GDM1 (cell line): ENCODE measurements around the gene IP6K2.

Experiments used
- DNase-seq: peaks from one replicate; lab custom pipeline; 2025; lab: John Stamatoyannopoulos, UW

Gene IP6K2

DNA sequence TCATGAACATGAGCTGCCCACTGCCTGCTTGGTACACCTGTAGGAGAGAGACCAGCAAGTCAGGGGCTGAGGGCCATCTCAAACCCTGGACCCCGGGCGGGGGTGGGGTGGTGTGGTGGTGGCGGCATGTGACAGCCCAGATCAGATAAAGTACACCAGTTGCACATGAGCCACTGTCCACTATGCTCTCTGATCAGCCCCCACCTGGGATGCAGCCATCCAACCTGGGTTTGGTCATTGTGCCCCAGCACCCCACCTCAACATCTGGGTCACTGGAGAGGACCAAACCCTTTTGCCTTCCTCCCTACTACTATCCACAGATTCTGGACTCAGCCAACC lies 28.3 kb downstream of the IP6K2 start:
- no peak for DNase-seq

DNA sequence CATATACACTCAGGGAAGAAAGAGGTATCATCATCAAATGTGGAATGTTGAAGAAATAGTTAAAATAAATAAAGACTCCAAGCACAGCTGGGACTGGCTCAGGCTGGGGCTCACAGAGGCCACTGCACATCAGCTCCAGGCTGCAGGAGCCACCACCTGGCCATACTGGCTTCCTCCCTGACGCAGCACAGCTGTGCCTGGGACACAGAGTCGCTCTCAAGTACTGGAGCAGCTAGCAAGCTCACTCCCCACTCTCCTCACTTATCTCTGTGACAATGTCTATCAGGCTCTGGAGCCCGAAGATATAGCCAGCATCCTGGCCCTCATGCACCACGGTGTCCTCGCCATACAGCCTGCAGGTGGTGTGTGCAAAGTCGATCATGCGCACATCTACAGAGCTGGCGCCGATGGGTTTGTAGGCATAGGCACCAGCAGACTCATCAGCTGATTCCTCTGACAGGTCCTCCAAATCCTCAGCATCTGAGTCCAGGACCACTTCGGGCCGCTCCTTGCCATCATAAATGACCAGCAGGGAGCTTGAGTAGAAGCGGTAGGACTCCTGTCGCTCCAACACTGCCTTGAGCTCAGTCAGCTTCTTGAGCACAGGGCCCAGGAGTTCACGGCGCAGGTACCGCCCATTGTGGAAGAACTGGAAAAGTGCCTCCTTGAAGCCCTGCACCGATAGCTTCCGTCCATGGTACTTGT lies 28.8 kb downstream of the IP6K2 start:
- DNase-seq, result no peak

DNA sequence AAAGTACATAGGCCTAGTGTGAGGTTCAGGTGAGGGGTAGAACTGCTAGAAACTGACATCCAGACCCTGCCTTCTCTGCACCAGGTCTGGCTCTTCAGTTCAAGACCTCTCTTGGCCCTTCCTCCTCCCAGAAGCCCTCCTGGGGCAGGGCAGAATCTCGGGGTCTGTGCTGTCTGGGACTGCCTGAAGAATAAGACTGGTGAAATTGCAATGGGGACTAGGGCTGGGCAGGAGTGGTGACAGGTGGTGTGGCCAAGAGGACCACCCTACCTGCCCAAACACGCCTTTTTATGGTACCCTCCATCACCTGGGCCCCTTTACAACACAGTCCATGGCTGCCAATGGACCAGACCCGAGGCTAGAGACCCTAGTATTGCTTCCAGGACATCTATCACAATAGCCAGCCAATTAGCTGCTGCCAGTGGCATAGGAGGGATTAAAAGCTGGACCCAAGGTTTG lies 29.8 kb downstream of the IP6K2 start:
- no peak for DNase-seq

DNA sequence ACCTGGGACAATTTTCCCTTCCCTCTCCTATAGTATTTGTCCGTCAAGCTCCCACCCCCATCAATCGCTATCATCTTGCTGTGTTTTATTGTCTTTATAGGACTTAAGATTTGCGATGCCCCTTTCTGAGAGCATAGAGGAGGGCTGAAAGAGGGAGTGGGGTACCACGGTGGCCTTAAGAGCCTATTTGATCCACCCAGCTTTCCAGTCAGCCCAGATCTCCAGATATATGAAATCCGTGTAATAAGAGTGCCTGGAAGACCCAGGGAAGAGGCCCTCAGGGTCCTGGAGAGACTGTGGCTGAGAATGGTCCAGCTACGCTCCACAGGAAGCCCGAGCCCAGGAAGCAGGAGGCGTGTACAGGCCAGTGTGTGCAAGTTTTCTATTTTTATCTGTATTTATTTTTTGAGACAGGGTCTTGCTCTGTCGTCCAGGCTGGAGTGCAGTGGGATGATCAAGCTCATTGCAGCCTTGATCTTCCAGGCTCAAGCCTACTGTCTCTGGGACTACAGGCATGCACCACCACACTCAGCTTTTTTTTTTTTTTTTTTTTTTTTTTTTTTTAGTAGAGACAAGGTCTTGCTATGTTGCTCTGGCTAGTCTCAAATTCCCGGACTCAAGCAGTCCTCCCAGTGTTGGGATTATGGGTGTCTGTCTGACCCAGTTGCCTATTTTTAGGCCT lies 30.3 kb downstream of the IP6K2 start:
- no peak for DNase-seq

DNA sequence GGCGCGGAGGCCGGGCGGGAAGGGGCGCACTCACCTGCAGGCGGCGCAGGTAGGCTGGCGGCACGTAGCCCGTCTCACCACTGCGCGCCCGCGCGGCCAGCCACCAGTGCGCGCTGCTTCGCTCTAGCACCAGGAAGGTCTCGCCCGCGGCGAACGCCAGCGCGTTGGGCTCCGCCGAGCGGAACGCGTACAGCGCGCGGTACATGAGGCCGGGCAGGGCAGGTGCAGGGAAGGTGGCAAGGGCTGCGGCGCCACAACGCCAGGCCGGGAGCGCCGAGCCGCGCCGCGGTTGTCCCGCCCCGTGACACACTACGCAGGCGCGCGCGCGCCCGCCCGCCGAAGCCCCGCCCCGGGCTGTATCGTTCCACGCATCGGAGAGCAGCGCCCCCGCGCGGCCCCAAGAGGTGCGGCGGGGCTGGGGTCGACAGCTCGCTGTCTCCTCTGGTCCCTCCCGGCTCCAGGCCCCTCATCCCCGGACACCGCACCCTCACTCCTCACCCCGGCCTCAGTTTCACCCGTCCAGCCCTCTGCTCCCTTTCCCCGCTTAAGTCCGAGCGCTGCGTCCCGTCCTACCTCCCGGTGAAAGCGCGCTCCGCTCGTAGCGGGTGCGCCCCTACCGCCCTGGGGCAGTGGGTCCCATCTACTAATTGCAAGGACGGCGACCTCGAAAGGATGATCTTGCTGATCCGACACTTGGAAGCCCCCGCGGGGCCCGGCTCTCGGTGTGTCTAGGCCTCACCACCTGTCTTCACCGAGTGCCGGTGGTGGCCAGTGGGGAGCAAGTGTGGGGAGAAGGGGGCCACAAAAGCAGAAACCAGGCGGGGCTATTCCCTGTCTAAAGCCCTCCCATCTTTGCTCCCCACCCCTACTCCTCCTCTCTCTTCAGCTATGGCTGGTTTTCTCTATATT lies 31.2 kb downstream of the IP6K2 start, which contains the start of gene NCKIPSD:
TSS of gene NCKIPSD (minus strand) at position 313 of the 909 bp plus-strand sequence. CDS start at position 205, 108 bp downstream.
- DNase-seq, result peak; percentile 83

DNA sequence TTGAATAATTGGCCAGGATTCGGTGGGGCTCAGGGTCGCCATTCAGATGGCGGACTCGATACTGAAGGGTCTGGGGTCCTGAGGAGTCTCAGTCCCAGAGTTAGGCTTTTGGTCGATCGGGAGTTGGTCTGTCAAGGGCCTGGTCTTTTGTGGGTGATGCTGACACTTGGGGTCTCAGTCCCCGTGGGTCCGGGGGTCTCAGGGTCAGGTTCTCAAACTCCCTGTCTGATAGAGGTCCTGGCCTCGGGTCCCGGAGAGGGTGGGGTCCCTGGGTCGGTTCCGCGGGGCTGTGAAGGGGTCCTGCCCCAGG lies 31.8 kb downstream of the IP6K2 start:
- no peak for DNase-seq

DNA sequence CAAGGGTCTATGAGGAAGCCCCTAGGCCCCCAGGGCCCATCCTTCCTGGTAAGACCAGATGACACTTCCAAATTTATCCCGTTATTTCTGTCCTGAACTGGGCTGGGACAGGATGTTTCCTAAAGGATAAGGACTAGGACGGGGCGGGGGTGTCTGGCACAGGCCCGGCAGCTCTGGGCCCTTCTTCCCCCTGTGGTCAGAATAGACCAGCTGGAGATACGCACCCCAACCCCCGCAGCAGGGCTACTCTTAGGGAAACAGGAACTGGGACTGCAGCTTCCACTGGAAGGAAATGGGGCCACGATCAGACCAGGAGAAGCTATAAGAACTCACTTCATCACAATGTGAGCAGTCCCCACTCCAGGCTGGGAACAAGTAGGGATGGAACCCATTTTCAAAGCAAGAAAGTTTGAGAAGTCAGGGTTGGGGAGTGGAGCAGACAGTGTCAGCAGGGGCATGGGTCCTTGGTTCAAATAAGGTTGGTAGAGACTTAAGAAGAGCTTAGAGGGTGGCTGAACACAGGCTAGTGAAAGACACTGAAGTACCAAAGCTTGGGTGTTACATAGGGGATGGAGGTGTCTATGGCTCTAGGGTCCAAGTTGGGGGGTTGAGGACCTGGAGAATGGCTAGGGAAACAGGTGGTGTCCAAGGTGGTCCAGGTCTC lies 32.4 kb downstream of the IP6K2 start:
- no peak for DNase-seq

DNA sequence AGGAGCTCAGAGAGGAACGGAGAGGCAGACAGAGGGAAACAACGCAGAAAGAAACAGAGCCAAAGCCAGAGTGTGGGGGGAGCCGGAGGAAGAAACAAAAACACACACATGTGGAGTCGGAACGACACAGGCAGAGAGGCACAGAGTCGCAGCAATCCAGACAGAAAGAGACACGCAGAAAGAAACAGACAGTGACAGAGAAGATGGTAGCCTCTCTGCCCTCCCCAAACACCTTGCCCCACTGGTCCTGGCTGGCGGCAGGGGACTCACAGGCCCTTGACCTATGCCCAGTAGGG lies 33.0 kb downstream of the IP6K2 start:
- DNase-seq, result no peak

DNA sequence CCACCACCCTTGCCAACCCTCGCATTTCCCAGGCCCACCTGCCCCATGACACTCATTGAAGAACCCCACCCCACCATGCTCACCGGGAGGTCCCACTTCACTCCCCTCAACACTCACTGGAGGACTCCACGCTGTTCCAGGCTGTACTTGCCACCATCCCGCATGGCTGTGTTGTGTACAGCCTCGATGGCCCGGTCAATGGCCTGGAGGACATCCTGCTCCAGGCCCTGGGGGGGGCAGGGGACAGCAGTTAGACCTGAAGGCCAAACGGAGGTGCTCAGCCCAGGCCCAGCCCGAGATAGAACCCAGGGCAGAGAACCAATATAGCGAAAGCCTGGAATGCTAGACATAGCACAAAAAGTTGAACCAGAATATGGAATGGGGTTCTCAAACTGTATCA lies 34.2 kb downstream of the IP6K2 start:
- no peak for DNase-seq

DNA sequence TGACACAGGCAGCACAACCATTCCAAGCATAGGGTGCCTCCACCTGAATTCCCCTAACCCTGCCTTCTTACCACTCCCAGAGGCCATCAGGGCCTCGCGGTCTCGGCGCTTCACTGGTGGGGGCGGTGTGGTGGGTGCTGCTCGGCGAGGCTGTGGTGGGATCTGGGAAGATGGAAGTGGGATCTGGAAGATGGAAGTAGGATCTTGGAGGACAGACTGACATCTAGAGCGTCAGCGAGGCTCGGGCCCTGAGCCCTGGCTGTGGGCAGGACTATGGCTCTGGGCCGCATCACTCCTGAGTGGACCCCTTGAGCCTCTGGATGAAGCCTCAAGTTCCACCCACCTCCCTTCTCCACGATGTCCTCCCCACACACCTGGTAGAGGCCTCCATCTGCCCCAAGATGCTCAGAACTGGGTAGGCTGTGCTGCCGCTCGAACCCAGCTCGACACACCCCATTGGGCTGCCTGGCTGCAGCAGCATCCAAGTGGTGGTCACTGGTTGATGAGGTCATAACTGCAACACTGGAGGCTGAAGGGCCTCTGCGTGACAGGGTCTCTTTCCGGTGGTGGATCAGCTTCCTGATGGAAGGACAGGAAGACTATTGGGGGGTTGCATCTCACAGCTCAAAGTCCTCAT lies 34.9 kb downstream of the IP6K2 start:
- DNase-seq, result no peak

DNA sequence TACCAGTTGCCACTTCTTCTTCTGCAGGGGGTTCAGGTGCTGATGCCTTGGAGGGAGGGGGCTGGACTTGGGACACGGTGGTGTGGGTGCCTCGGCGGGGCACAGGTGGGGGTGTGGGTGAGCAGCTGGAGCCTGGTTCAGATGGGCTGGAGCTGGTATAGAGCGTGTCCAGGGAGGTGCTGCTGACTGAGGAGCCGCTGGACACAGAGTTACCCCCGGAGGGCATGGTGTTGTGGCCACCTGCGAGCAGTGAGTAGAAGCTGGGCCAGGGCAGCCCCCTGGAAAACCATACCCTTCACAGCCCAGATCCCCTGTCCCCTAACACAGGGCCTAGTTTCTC lies 35.5 kb downstream of the IP6K2 start:
- no peak for DNase-seq

DNA sequence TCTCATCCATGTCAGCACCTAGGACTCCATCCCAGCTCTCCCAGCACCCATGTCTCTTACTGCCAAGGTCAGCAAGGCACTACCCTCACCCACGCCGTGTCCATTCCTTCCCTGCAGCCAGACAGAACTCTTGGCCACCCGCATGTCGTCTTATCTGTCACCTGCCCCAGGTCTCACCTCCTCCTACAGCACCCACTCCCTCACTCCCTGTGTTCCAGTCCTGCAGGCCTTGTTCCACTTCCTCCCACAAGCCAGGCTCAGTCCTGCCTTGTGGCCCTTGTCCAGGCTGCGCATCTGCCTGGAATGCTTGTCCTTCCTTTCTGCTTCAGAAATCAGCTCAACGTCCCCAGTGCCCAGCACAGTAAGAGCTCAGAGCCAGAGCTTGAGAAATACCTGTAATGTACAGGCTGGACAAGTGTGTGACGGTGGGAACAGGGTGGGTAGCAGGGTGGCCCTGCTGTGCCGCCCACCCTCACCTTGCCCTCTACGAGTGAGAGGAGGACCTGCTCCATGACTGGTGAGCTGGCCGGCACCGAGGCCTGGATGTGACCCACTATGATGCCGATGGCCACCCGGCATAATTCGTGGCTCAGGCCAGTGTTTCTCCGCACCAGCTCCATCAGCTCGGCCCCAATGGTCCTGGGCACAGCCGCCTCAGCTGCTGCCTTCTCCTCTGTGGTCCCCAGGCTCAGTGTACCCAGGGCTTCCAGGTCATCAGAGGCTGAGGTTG lies 36.0 kb downstream of the IP6K2 start:
- no peak for DNase-seq

DNA sequence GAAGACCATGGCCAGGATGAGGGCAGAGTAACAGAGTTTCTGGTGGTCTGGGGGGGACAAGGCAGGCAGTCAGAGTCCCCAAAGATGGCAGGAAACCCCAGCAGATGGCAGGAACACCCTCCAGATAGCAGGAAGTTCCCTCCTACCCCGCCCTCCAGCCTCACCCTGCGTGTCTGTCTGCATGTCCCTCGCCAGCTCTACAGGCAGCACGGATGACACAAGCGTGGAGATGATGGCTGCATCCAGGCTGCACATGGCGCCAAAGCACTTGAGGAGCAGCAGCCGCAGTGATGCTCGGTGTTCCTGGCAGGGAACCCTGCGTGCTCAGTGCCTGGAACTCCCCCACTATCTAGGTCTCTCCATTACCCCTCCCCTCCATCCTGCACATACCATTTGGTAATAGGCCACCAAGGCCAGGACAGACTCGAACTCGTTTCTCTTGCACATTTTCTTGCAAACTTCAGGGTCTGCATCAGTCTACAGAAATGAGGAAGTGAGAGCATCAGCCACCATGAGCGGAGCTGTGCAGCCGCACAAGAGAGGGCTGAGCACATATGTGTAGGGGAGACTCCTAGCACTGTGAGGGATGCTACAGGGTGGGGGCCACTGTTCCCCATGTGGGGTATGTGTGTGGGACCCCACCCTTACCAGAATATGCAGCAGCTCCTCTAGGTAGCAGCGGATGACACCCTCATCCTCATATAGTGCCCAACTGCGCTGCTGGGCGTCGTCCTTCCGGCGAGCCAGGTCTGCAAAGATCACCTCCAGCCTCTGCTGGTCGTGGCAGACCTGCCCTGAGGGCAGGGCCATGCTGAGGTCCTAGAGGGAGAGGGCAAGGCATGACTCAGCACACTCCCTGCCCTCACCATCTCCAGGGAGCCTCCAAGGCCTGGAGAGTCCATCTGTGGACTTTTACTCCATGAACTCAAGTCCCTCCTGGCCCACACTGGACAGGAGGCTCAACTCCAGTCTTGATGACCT lies 37.3 kb downstream of the IP6K2 start:
- DNase-seq, result no peak

DNA sequence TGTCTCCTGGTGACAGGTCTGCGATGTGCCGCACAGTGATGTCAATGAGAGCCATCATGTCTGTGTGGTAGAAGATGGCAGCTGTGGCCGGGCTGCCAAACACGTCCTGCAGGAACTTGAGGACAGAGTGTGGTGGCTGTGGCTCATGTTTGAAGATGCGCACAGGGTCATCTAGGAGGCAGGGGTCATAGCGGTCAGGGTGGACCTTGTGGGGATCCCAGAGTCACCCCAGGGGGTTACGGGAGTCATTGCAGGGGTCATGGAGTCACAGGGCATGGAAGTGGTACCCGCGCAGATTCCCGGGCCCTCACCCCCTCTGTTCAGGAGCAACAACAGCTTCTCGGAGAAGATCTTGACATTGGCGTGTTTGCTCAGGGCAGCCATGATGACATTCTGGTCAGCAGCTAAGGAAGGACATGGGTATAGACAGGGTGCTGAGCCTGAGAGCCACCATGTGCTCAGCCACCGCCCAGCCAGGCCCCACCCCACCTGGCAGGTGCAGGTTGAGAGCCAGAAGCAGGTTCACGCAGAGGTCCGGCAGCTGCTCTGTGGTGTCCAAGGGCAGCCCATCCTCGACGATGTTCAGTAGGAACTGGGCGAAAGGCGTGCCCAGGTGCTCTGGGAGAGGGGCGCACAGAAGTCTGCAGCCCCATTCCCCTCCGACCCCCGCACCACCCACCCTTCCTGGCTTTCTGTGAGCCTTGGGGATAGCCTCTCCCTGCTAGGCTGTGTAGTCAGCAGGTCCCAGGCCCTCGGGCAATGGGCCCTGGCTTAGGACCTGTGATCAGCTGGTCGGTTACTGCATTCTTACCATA lies 38.2 kb downstream of the IP6K2 start:
- no peak for DNase-seq

DNA sequence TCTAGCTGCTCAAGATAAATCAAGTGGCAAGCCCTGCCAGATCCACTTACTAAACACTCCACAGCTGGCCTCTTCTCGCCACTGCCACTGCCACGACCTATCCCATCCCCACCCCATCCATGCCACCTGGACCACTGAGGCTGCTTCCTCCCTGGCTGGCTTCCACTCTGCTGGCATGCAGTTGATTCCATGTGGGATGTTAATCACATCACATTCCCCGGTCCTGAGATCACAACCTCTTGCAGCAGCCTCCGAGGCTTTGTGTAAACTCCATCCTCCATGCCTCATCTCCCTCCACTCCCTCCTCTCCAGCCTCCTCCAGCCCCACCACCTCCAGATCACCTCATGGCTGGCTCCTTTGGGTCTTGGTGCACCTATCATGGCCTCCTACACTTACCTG lies 39.0 kb downstream of the IP6K2 start:
- DNase-seq, result no peak

DNA sequence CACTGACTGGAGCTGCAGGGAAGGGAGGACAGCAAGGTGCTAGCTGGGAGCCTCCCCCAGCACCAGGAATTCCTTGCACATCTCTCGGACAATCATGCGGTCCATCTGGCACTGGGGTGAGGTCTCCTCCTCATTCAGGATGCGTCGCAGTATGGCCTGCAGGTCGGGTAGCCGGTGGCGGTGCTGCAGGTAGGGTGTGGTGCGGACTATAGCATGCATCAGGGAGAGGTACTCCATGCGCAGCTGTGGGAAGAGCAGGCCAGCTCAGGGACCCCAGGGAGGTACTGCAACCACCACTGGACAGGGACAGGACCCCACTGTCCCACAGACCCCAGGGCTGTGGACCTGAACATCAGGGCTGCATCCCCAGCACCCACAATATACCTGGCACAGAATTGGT lies 42.5 kb downstream of the IP6K2 start:
- no peak for DNase-seq

DNA sequence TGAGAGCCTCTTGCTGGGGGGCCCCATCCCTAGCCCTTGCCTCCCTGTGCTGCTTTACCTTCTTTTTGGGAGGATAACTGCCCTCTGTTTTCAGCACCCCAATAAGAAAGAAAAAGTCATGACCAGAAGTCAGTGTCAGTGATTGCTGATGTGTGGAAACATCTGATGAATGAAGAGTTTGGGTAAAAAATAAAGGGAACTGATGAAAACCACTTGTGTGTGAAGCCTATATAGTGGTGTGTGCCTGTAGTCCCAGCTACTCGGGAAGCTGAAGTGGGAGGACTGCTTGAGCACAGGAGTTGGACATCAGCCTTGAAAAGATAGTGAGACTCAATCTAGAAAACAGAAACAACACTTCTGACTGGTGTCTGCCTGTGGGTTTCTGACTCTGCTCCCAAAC lies 44.5 kb downstream of the IP6K2 start:
- no peak for DNase-seq

DNA sequence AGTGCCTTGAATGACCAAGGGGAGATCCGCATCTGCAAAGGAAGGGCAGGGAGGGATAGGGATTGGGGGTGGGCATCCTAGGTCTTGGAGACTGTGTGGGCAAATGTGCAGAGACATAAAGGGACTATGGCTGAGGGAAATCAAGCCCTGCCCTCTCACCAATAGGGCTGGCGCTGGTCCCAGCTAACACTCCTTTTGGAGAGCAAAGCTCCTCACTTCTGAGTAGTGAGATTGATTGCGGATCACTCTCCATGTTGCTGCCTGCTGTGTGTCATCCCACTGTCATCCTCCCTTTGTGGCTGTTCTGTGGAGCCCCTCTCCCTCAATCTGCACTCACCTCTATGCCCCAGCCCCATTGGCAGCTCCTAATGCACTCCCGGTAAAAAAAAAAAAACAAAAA lies 52.1 kb downstream of the IP6K2 start:
- DNase-seq, result no peak

DNA sequence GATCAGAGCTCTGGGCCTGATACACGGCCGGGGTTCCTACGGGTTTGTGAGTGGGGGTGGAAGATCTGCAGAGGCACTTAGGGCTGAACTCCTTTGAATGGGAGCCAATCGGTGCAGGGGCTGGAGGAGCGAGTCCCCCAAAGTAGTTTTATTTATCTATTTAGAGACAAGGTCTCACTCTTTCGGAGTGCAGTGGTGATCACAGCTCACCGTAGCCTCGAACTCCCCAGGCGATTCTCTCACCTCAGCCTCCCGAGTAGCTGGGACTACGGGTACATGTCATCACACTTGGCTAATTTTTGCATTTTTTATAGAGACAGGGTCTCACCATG lies 52.7 kb downstream of the IP6K2 start:
- DNase-seq, result no peak
